ENCODE measurements around the gene EID2B.

The EID2B gene

GRCh38 chr19:39494661-39495060, 38.0 kb downstream of the EID2B start:
- Histone ChIP-seq H3K36me3 (ENCODE audit: control insufficient read depth, insufficient read depth, low read length) (no peaks in the 10 kb centered on the region), H3K9me3 (ENCODE audit: control insufficient read depth, low read length) (no peaks in the 10 kb centered on the region), H3K27me3 (ENCODE audit: control insufficient read depth, insufficient read depth, low read length) (peaks cover 33% of the 10 kb centered on the region), H3K9ac (ENCODE audit: low read length) (no peak overlapping the region), H3K4me3 (ENCODE audit: low read length) (no peak overlapping the region), H3K4me1 (ENCODE audit: control insufficient read depth, insufficient read depth, low read length) (peaks cover 9% of the 10 kb centered on the region)

GRCh38 chr19:39492788-39493187, 39.9 kb downstream of the EID2B start:
- Histone ChIP-seq H3K36me3 (ENCODE audit: control insufficient read depth, insufficient read depth, low read length) (peaks cover 6% of the 10 kb centered on the region), H3K9ac (ENCODE audit: low read length) (no peak overlapping the region), H3K27me3 (ENCODE audit: control insufficient read depth, insufficient read depth, low read length) (peaks cover 14% of the 10 kb centered on the region), H3K4me3 (ENCODE audit: low read length) (no peak overlapping the region), H3K9me3 (ENCODE audit: control insufficient read depth, low read length) (no peaks in the 10 kb centered on the region), H3K4me1 (ENCODE audit: control insufficient read depth, insufficient read depth, low read length) (peaks cover under 1% of the 10 kb centered on the region)

- Histone ChIP-seq H3K4me1 (ENCODE audit: control insufficient read depth, insufficient read depth, low read length) (no peaks in the 10 kb centered on the region), H3K4me3 (ENCODE audit: low read length) (no peak overlapping the region), H3K9me3 (ENCODE audit: control insufficient read depth, low read length) (no peaks in the 10 kb centered on the region), H3K27me3 (ENCODE audit: control insufficient read depth, insufficient read depth, low read length) (peaks cover 9% of the 10 kb centered on the region), H3K9ac (ENCODE audit: low read length) (no peak overlapping the region), H3K36me3 (ENCODE audit: control insufficient read depth, insufficient read depth, low read length) (peaks cover 6% of the 10 kb centered on the region)
Measured at GRCh38 chr19:39492225-39492624, 40.4 kb downstream of the EID2B start.

- H3K36me3 ChIP-seq (ENCODE audit: control insufficient read depth, insufficient read depth, low read length): peaks cover 6% of the 10 kb centered on the region
- H3K9me3 ChIP-seq (ENCODE audit: control insufficient read depth, low read length): no peaks in the 10 kb centered on the region
Measured at GRCh38 chr19:39489756-39490155, 42.9 kb downstream of the EID2B start.

GRCh38 chr19:39483141-39483540, 49.5 kb downstream of the EID2B start:
- Histone ChIP-seq H3K36me3 (ENCODE audit: control insufficient read depth, insufficient read depth, low read length) (no peaks in the 10 kb centered on the region), H3K9ac (ENCODE audit: low read length) (no peak overlapping the region), H3K27me3 (ENCODE audit: control insufficient read depth, insufficient read depth, low read length) (no peaks in the 10 kb centered on the region), H3K4me3 (ENCODE audit: low read length) (no peak overlapping the region), H3K4me1 (ENCODE audit: control insufficient read depth, insufficient read depth, low read length) (peaks cover 15% of the 10 kb centered on the region), H3K9me3 (ENCODE audit: control insufficient read depth, low read length) (no peaks in the 10 kb centered on the region)

More at GRCh38 chr19:39489756-39490155, 42.9 kb downstream of the EID2B start:
- H3K4me1 ChIP-seq (ENCODE audit: control insufficient read depth, insufficient read depth, low read length): no peaks in the 10 kb centered on the region
- no peaks in the 10 kb centered on the region for H3K27me3 ChIP-seq (ENCODE audit: control insufficient read depth, insufficient read depth, low read length)
- H3K4me3 ChIP-seq (ENCODE audit: low read length): no peak overlapping the region
- H3K9ac ChIP-seq (ENCODE audit: low read length): no peak overlapping the region

GRCh38 chr19:39481676-39482075, 51.0 kb downstream of the EID2B start:
- H3K36me3 ChIP-seq (ENCODE audit: control insufficient read depth, insufficient read depth, low read length): no peaks in the 10 kb centered on the region
- peaks cover 15% of the 10 kb centered on the region for H3K4me1 ChIP-seq (ENCODE audit: control insufficient read depth, insufficient read depth, low read length)
- no peaks in the 10 kb centered on the region for H3K27me3 ChIP-seq (ENCODE audit: control insufficient read depth, insufficient read depth, low read length)
- H3K9ac ChIP-seq (ENCODE audit: low read length): peak overlapping the region; percentile 95
- H3K4me3 ChIP-seq (ENCODE audit: low read length): peak overlapping the region; percentile 97
- no peaks in the 10 kb centered on the region for H3K9me3 ChIP-seq (ENCODE audit: control insufficient read depth, low read length)

GRCh38 chr19:39481229-39481545, 51.5 kb downstream of the EID2B start:
- H3K36me3 ChIP-seq (ENCODE audit: control insufficient read depth, insufficient read depth, low read length): no peaks in the 10 kb centered on the region
- peak overlapping the region; percentile 95 for H3K9ac ChIP-seq (ENCODE audit: low read length)
- peak overlapping the region; percentile 97 for H3K4me3 ChIP-seq (ENCODE audit: low read length)
- no peaks in the 10 kb centered on the region for H3K9me3 ChIP-seq (ENCODE audit: control insufficient read depth, low read length)
- H3K4me1 ChIP-seq (ENCODE audit: control insufficient read depth, insufficient read depth, low read length): peaks cover 15% of the 10 kb centered on the region
- H3K27me3 ChIP-seq (ENCODE audit: control insufficient read depth, insufficient read depth, low read length): no peaks in the 10 kb centered on the region

Measured in mucosa of stomach (tissue), 1 donor.